ENCODE measurements around the gene TP73.

The TP73 gene

GRCh38 chr1:3638027-3638426, 14.3 kb upstream of the TP73 start:
- TF ChIP-seq TAF1 (IDR thresholded peaks at IDR 0.05; ENCODE audit: borderline replicate concordance, insufficient read depth, low read length) = no peak
- no peak for TF ChIP-seq FOXP2 (optimal IDR thresholded peaks at IDR 0.05; ENCODE audit: borderline replicate concordance, extremely low read depth, extremely low read length, insufficient read depth)

GRCh38 chr1:3638676-3639075, 13.6 kb upstream of the TP73 start:
- TF ChIP-seq POLR2AphosphoS5 (IDR thresholded peaks at IDR 0.05; ENCODE audit: low read depth, low read length) (no peak), REST (IDR thresholded peaks at IDR 0.05; ENCODE audit: insufficient read depth in 1 of 2, low read depth in 2 of 2, low read length in 2 of 2) (no peak), FOXP2 (optimal IDR thresholded peaks at IDR 0.05; ENCODE audit: borderline replicate concordance, extremely low read depth, extremely low read length, insufficient read depth) (no peak), SIN3A (IDR thresholded peaks at IDR 0.05; ENCODE audit: borderline replicate concordance, insufficient read depth, low read length) (no peak), TAF1 (IDR thresholded peaks at IDR 0.05; ENCODE audit: borderline replicate concordance, insufficient read depth, low read length) (no peak)

GRCh38 chr1:3639397-3639911, 12.9 kb upstream of the TP73 start:
- TF ChIP-seq FOXP2 (optimal IDR thresholded peaks at IDR 0.05; ENCODE audit: borderline replicate concordance, extremely low read depth, extremely low read length, insufficient read depth) (no peak), POLR2AphosphoS5 (IDR thresholded peaks at IDR 0.05; ENCODE audit: low read depth, low read length) (no peak)

GRCh38 chr1:3640121-3640837, 12.0 kb upstream of the TP73 start:
- TF ChIP-seq REST (IDR thresholded peaks at IDR 0.05; ENCODE audit: insufficient read depth in 1 of 2, low read depth in 2 of 2, low read length in 2 of 2) (no peak), FOXP2 (optimal IDR thresholded peaks at IDR 0.05; ENCODE audit: borderline replicate concordance, extremely low read depth, extremely low read length, insufficient read depth) (no peak), SIN3A (IDR thresholded peaks at IDR 0.05; ENCODE audit: borderline replicate concordance, insufficient read depth, low read length) (no peak), TAF1 (IDR thresholded peaks at IDR 0.05; ENCODE audit: borderline replicate concordance, insufficient read depth, low read length) (no peak), POLR2AphosphoS5 (IDR thresholded peaks at IDR 0.05; ENCODE audit: low read depth, low read length) (no peak)

- TF ChIP-seq TAF1 (IDR thresholded peaks at IDR 0.05; ENCODE audit: borderline replicate concordance, insufficient read depth, low read length) (no peak), SIN3A (IDR thresholded peaks at IDR 0.05; ENCODE audit: borderline replicate concordance, insufficient read depth, low read length) (no peak), FOXP2 (optimal IDR thresholded peaks at IDR 0.05; ENCODE audit: borderline replicate concordance, extremely low read depth, extremely low read length, insufficient read depth) (no peak), REST (IDR thresholded peaks at IDR 0.05; ENCODE audit: insufficient read depth in 1 of 2, low read depth in 2 of 2, low read length in 2 of 2) (no peak), POLR2AphosphoS5 (IDR thresholded peaks at IDR 0.05; ENCODE audit: low read depth, low read length) (no peak)
Measured at GRCh38 chr1:3641046-3641760, 11.1 kb upstream of the TP73 start.

- TF ChIP-seq TAF1 (IDR thresholded peaks at IDR 0.05; ENCODE audit: borderline replicate concordance, insufficient read depth, low read length) = no peak
- no peak for TF ChIP-seq FOXP2 (optimal IDR thresholded peaks at IDR 0.05; ENCODE audit: borderline replicate concordance, extremely low read depth, extremely low read length, insufficient read depth)
- TF ChIP-seq SIN3A (IDR thresholded peaks at IDR 0.05; ENCODE audit: borderline replicate concordance, insufficient read depth, low read length) = no peak
- no peak for TF ChIP-seq REST (IDR thresholded peaks at IDR 0.05; ENCODE audit: insufficient read depth in 1 of 2, low read depth in 2 of 2, low read length in 2 of 2)
- TF ChIP-seq POLR2AphosphoS5 (IDR thresholded peaks at IDR 0.05; ENCODE audit: low read depth, low read length) = no peak
Measured at GRCh38 chr1:3641816-3642215, 10.5 kb upstream of the TP73 start.
